Central memory CD4-positive, alpha-beta T cell (primary cell): ENCODE results near the gene CCL7.

Experiments used
- DNase-seq: peaks from one replicate; pipeline ENCODE4 v3.0.0; 2022

The CCL7 gene

DNA sequence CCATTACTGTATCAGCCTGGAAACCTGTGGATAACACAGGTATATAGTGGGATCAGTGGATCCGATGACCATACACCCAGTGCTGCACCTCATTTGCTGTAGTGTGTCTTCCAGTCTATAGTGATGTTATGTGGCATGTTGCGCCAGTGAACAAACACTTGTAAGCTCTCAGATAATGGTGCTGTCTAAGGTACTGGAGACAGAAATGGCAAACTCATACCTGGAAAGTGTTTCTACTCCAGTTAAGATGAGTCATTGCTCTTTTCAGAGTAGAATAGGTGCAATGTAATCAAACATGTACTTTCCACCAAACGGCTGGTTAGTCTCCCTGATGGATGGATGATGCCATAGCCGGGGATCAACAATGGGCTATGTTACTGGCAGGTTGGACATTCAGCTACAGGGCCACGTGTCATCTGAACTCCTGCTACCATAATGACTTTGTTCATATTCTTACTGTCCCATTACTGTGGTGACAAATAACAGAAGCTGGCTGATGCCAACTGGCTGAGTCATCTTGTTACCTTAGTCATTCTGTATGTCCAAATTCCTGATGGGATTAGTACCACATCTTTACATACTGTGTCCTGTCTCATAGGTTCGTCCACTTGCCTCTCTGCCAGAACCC, 21.8 kb downstream of the CCL7 start:
- DNase-seq: no peak

DNA sequence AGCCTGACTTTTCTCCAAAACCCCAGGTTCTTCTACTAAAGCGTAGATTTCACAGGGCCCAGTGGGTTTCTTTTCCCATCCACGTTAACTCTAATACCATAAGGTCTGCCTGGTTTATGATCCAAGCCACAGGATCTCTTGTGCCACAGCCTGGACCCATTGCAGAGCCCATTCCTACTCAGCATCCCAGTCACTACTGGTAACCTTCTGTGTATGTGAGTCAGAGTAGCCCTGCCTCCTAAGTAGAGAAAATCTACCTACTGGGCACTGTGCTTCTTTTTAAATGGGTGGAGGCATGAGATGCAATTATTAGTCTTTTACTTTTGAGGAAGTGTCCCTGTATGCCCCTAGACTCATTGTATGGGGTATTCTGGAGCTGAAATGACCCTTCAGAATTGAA, 29.0 kb downstream of the CCL7 start:
- no peak for DNase-seq

DNA sequence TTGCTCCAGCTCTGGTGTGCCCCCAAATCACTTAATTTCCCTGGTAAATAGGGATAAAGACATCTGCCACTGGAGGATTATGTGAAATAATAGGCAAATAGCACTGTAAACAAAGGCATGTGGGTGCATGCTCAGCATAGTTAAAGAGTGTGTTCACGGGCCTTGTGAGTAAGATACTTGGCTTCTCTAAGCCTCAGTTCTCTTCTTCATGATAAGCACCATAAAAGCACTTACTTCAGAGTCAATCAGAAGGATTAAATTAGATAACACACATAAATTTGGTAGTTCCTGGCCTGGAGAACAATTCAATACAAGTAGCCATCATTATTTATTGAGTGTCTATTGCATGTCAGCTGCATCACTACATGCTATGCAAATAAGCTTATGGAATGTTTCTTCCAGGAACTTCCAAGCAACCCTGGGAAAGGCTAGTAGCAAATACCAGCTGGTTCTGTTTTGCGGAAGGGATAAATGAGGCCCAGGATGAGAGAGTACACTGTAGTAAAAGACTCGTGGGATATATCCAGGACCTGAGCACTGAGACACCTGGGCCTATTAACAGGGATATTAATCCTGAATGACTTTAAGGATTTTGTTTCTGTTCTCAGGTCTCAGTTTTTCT, 30.0 kb downstream of the CCL7 start:
- DNase-seq: no peak

DNA sequence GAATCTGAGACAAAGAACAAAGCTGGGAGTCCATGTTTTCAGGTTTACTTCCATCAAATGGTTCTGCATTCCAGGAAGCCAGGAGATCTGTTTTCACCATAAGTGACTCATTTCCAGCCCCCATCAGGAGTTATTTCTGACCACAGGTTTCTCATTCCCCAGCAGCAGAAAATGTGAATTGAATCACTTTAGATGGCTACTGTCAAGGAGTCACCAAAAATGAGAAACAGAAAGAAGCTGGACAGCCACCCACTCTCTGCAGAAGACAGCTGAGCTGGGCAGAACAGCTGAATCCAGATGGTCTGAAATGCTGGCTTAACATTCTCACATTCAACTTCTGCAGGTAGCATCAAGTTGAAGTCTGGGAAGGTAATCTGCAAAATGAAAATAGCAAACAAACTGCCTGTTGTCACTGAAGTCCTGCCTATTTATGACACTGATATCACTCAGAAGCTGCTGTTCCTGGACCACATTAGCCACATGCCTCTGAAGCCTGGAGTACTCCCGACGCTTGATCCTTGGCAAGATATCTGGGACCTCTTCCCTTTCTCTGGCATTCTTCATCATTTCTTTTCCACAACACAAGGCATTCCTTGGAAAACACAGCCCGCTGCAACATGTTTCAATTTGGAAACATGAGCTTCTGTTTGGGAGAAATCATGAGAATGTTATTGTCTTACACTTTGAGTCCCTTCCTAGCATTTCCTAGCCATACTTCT, 30.8 kb downstream of the CCL7 start:
- DNase-seq: no peak

DNA sequence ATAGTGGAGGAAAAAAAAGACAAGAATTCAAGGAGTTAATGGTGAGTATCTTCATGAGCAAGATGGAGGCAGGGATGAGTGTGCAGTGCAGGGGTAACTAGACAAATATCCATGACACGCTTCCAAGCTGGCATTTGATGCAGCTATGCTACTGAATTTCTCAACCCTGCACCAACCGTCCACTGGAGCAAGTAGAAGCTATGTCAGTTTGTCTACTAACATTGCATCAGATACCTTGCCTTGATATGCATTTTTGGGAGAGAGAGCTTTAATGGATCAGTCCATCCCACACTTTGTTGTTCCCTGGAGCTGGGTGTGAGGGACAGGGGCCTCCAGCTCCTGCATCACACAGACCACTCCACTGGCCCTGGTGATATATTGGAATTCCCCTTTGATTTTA, 32.0 kb downstream of the CCL7 start:
- DNase-seq: no peak

DNA sequence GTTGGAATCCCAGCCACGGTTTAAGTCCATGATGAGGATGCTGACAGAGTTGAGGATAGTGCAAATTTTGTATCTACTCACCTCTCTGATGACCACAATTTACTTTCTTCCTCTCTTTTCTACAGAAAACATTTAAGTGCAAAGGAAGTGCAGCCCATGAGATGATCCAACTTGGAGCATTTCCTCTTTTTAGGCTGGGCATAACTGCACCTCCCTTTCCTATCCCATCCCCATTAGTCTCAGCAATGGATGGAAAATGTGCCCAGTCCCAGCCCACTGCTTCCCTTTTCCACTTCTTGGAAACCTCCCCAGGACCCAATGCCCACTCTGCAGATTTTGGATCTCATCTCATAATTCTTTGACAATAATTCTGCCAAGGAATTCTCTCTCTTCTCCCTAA, 32.6 kb downstream of the CCL7 start:
- no peak for DNase-seq

DNA sequence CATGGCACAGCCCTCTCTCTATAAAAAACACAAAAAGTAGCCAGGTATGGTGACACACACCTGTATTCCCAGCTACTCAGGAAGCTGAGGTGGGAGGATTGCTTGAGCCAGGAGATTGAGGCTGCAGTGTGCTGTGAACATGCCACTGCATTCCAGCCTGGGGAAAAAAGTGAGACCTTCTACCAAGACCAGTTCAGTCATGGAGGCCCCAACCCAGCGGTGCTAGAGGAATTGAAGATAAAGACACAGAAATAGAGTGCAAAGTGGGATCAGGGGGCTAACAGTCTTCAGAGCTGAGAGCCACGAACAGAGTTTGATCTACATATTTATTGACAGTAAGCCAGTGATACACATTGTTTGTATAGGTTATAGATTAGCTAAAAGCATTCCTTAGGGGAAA, 33.6 kb downstream of the CCL7 start:
- no peak for DNase-seq

DNA sequence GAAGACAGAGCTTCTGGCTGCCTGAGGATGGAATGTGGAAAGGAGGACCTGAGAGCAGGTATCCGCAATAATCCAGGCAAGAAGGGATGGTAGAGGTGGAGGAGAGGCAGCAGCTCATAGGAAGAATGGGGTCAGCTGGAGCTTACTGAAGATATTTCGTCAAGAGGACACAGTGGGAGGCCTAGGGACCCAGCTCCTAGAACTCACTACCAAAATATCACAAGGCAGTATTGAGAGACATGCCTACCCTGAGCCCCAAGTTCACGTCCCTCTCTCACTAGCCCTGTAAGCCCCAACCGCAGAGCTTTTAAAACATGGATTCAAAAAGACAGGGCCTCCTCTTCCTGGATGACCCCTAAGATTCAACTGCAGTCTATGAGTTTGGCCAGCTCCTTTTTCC, 35.0 kb downstream of the CCL7 start:
- DNase-seq: no peak

DNA sequence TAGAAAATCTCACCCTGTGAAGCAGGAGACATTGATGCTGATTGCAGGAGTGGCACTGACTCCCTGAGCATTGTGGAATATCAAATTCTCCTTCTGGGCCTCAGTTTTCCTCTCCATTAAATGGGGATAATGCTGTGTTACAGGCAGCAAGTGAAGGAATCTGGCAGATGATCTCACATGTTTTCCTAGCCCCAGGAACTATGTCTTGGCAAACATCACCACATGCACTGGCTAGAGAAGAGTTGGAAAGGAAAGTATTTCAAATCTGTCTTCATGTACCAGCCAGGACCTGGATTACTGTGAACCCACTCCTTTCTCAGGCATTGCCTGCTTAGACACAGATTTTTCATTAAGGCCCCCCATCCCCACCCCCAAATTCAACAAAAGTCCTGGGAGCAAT, 35.6 kb downstream of the CCL7 start:
- no peak for DNase-seq

DNA sequence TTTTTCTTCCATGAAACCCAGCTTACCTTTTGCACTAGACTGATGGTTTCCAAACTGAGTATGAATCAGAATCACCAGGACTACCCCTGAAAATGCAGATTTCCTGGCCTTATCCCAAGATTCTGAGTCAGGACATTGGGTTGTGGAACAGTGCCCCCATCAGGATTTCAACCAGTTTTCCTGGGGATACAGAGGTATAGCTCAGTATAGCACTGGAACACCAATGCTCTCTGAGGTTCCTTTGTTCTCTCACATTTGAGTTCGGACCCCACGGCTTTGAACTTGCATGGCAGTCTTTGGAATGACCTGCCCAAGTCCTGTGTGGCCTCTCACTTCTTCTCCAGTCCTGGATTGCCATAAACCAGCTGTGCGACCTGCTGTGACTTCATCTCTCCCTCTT, 36.4 kb downstream of the CCL7 start:
- no peak for DNase-seq

DNA sequence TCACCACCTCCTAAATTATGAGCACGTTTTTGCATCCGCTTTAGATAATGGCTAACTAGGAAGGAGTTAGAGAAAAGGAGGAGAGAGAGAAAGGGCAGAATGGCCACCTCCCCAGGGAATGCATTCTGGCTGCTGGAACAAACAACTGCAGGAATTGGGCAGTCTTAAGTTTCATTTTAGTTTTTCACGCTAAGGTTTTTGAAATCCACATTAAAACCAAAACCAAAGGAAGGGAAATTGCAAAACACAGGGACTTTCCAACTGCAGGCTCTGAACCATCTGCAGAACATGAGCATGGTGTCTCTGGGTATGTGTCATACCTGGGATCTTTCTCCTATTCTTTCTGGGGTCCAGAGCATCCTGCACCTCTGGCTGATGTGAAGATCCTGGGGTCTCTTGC, 37.1 kb downstream of the CCL7 start:
- no peak for DNase-seq

DNA sequence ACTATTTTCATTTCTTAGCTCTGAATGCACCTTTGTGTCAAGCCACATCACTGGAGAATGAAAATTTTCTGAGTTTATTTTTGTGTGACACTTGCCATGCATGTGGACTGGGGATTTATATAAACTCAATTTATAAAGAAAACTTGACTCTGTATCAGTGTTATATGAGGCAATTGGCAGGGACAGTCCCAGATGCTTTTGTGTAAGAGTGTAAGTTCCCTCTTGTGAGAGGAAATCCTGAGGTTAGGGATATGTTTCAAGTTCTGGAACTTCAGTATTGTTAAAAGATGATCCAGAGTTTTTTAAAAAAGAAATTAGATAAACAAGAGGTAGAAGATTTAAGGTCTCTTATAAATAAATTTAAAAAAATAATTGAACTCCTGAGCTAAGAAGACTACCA, 38.4 kb downstream of the CCL7 start:
- no peak for DNase-seq

DNA sequence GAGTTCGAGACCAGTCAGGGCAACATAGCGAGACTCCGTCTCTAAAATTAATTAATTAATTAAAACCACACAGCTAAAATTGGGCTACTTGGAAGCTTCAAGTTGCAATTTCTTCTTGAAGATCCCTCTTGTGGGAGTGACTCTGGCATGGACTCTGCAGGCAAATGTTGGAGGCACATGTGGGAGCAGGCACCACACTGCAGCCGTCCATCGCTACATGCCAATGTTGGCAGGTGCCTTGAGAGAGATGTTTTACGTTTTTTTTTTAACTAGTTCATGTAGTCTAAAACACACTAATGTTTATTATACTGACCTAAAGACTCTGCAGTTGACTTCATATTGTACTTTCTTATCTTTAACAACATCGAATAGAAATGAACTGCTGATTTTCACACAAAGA, 41.3 kb downstream of the CCL7 start:
- DNase-seq: no peak

DNA sequence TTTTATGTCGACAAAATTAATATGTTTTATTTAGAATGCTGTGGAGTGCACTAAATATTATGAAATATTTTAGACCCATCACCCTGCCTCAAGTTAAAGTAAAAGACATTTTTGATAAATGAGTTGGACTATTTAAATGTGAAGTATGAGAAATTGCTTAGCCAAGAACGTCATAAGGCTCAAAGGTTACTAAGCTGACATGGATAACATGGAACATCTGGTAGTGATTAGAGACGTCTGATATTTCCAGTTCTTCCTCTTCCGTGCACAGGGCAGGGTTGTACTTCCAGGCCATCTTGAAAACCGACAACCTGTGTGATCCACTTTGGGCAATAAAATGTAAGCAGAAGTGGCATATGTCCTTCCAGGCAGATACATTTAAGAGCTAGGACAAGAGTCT, 42.1 kb downstream of the CCL7 start:
- DNase-seq: no peak

DNA sequence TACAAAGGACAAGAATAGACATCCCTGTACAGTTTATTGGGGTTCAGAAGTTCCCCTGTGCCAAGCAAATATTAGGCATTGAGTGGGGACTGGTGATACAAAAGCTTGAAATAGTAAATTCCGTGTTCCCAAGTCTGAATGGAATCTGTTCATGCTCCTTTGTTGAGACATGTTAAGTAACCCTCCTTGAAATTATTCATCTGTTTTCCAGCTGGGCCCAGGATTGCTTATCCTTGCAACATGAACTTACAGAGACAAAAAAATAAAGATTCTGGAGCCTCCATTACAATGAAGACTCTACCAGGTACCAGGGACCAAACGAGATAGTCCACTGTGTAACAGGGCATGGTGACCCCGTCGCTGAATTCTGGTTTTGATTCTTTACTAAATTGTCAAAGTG, 43.1 kb downstream of the CCL7 start:
- no peak for DNase-seq

DNA sequence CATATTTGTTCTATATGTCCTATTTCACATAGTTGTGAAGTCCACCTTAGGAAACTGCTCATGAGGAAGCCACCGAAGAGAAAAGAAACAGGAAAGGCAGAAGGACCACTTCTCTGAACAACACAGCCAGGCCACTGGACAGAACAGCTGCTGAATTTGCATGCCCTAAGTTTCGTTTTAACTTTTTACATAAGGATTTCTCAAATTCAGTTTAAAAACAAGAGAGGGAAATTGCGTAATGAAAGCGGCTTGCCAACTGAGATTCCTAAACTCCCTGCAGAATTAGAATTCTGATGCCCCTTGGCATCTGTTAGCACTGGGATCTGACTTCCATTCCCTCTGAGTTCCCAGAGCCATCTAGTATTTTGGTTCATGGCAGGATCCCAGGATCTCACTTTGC, 44.3 kb downstream of the CCL7 start:
- DNase-seq: no peak

DNA sequence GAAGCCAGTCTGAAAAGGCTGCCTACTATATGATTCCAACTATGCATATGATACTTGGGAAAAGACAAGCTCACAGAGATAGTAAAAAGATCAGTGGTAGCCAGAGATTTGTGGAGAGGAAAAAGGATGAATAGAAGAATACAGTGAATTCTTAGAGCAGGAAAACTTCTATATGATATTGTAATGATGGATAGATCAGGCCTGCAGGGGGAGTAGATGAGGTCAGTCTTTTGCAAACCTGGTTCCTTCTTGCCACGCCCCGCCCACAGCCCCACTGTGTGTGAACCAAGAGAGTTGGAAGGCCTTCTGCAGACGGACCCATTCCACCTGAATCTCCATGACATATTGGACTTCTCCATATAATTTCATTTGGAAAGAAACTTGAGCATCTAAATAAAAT, 48.5 kb downstream of the CCL7 start:
- DNase-seq: no peak

DNA sequence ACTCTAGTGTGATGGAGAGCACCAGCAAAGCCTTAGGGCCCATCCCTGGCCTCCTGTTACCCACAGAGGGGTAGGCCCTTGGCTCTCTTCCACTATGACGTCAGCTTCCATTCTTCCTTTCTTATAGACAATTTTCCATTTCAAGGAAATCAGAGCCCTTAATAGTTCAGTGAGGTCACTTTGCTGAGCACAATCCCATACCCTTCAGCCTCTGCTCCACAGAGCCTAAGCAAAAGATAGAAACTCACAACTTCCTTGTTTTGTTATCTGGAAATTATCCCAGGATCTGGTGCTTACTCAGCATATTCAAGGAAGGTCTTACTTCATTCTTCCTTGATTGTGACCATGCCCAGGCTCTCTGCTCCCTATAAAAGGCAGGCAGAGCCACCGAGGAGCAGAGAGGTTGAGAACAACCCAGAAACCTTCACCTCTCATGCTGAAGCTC, 49.0 kb downstream of the CCL7 start, which contains the start of gene CCL8:
CCL8 (plus strand) TSS at position 397 of the 445 bp plus-strand sequence. CDS start 67 bp downstream, outside the sequence.
- no peak for DNase-seq
